Prostate gland (tissue), 2 donors: ENCODE measurements around the gene RNF180. TPM values are rescaled to one million over a fixed set of nuclear protein-coding genes. Genes with fewer than 3 reads are reported as not detected.

Experiments
- DNase-seq: peaks from one replicate; pipeline ENCODE4 v3.0.0-alpha.2; 2019; ENCODE audit warnings: low spot score
- H3K27ac ChIP-seq, 2 donors: fragments of 200-600 bp; sonication (generic); 2 replicates each; pipeline ENCODE4 v1.5.1; 2017 to 2019
- H3K27me3 ChIP-seq: fragments of 200-600 bp; sonication (generic); replicated peaks from 2 replicates; pipeline ENCODE4 v1.5.1; 2019; ENCODE audit not compliant: insufficient read depth
- H3K36me3 ChIP-seq, 2 donors: fragments of 200-600 bp; sonication (generic); 1 replicate in 1 of 2; 2 replicates in 1 of 2; pipeline versions ENCODE4 v1.5.1 to v1.8.1; 2017 to 2019
- H3K4me1 ChIP-seq: fragments of 200-600 bp; sonication (generic); replicated peaks from 2 replicates; pipeline ENCODE4 v1.5.1; 2019
- H3K4me3 ChIP-seq, 2 donors: fragments of 200-600 bp; sonication (generic); 2 replicates each; pipeline ENCODE4 v1.5.1; 2017 to 2019
- H3K9me3 ChIP-seq: fragments of 200-600 bp; sonication (generic); 2 replicates; pipeline ENCODE4 v1.5.1; 2017
- CTCF ChIP-seq, 4 experiments: fragments of 200-600 bp in 2 of 4; fragments of 450-650 bp in 2 of 4; sonication (generic) in 2 of 4; IDR thresholded peaks; 1 replicate in 3 of 4; 2 replicates in 1 of 4; pipeline ENCODE4 v1.5.1; 2016 to 2019; ENCODE audit warnings: antibody characterized with exemption in 4 of 4, mild to moderate bottlenecking in 2 of 4, moderate library complexity in 2 of 4
- POLR2A ChIP-seq: fragments of 450-650 bp; IDR thresholded peaks from one replicate; pipeline ENCODE4 v1.6.1; 2016; ENCODE audit warnings: antibody characterized with exemption, mild to moderate bottlenecking
- POLR2AphosphoS5 ChIP-seq: sonication (generic); formaldehyde crosslinking; IDR thresholded peaks from one replicate; pipeline ENCODE4 v1.6.1; 2017; ENCODE audit warnings: antibody characterized with exemption
- WGBS: methylation state at CpG from one replicate; pipeline ENCODE4 v1.1.5; 2018; 5-methylcytosine and 5-hydroxymethylcytosine counted together
- intact Hi-C: fragments of 100-400 bp; cut with DNase I; formaldehyde crosslinking; loops from one replicate; pipeline ENCODE4 v1.14.2; 2022
- total RNA-seq, 2 donors: library from RNA; depleted of rRNA; stranded (reverse); fragments of >200 nt; gene quantifications; one replicate each; pipeline ENCODE4 v1.1.0, GENCODE V29; 2016

Gene RNF180
- total RNA-seq, 2 donors from 2014 or later, result 15.1 to 18.0 TPM

DNA sequence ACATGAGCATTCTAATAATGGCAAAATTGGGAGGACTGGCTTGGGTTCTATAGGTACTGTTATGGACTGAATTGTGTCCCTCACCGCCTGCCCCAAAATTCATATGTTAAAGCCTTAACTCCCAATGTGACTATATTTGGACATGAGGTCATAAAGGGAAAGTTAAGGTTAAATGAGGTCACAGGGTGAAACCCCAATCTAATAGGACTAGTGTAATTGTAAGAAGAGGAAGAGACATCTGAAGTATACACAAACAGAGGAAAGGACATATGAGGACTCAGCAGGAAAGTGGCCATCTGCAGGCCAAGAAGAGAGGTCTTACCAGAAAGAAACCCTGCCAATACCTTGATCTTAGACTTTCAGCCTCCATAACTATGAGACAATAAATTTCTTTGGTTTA, 23.1 kb downstream of the RNF180 start:
- Histone ChIP-seq H3K27ac (no peak overlapping the region), H3K4me3 (no peak overlapping the region), H3K9me3 (no peaks in the 10 kb centered on the region), H3K4me1 (no peaks in the 10 kb centered on the region), H3K36me3 (no peaks in the 10 kb centered on the region), H3K27me3 (no peaks in the 10 kb centered on the region)
- no peak for TF ChIP-seq POLR2A
- no peak for TF ChIP-seq CTCF (IDR thresholded peaks at IDR 0.05)
- TF ChIP-seq POLR2AphosphoS5, result no peak
- DNase-seq, result no peak
- intact Hi-C loops, result no loop called here
- 94% methylated on average over 1 of the region's 1 CpG for WGBS

- no peak overlapping the region for H3K4me3 ChIP-seq
- H3K4me1 ChIP-seq, result no peaks in the 10 kb centered on the region
- no peaks in the 10 kb centered on the region for H3K27me3 ChIP-seq
- H3K36me3 ChIP-seq, result no peaks in the 10 kb centered on the region
- no peak overlapping the region for H3K27ac ChIP-seq
- DNase-seq, result no peak
- intact Hi-C loops, result no loop called here
- TF ChIP-seq POLR2A (no peak), POLR2AphosphoS5 (no peak), CTCF (IDR thresholded peaks at IDR 0.05) (no peak)
- 40% methylated on average over 2 of the region's 2 CpGs for WGBS
- no peaks in the 10 kb centered on the region for H3K9me3 ChIP-seq
These were observed 25.1 kb downstream of the RNF180 start for GRCh38 chr5:64190562-64191306.

DNA sequence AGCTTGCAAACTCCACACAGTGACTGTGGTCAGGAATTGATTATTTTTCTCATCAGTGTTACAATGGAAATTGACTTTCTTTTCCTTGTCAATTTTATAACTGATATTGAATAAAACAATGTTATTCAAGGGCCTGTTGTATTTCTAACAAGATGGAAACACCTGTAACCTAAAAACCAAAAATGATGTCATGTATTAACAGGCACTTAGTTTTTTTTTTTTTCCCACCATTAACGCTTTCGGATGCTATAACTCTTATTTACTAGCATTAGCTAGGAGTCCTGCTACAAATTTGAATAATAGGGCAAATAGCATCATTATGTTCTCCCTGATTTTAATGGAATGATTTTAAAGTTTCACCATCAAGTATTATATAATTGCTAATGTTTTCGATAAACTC, 30.3 kb downstream of the RNF180 start:
- WGBS, result 96% methylated on average over 3 of the region's 3 CpGs
- no peak for TF ChIP-seq POLR2AphosphoS5
- TF ChIP-seq POLR2A, result no peak
- TF ChIP-seq CTCF (IDR thresholded peaks at IDR 0.05), result no peak
- no peak overlapping the region for H3K27ac ChIP-seq
- no peaks in the 10 kb centered on the region for H3K4me1 ChIP-seq
- intact Hi-C loops, result no loop called here
- H3K4me3 ChIP-seq, result no peak overlapping the region
- no peak for DNase-seq
- no peaks in the 10 kb centered on the region for H3K9me3 ChIP-seq
- H3K27me3 ChIP-seq, result no peaks in the 10 kb centered on the region
- no peaks in the 10 kb centered on the region for H3K36me3 ChIP-seq

GRCh38 chr5:64199425-64199824, 33.8 kb downstream of the RNF180 start:
- Histone ChIP-seq H3K4me3 (no peak overlapping the region), H3K9me3 (no peaks in the 10 kb centered on the region), H3K4me1 (no peaks in the 10 kb centered on the region), H3K27me3 (no peaks in the 10 kb centered on the region), H3K36me3 (no peaks in the 10 kb centered on the region), H3K27ac (no peak overlapping the region)
- TF ChIP-seq POLR2A (no peak), CTCF (IDR thresholded peaks at IDR 0.05) (no peak), POLR2AphosphoS5 (no peak)
- intact Hi-C loops, result no loop called here
- DNase-seq, result no peak
- 58% methylated on average over 1 of the region's 1 CpG for WGBS

DNA sequence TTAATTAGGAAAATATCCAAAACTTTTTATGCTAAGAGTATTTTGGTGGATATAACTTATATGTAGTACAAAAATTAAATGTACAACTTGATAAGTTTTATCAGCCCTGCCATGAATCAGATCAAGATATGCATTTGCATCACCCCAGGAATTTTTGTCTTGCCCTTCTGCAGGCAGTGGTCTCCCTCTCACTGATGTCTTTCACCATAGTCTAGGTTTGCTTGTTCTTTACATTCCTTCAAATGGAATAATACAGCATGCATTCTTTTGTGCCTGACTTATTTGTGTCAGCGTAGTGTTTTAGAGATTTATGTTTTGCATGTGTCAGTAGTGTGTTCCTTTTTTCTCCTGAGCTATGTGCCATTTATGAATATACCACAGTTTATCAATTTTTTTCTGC, 36.4 kb downstream of the RNF180 start:
- DNase-seq, result no peak
- Histone ChIP-seq H3K9me3 (no peaks in the 10 kb centered on the region), H3K36me3 (no peaks in the 10 kb centered on the region), H3K4me3 (no peak overlapping the region), H3K27me3 (no peaks in the 10 kb centered on the region), H3K4me1 (no peaks in the 10 kb centered on the region), H3K27ac (no peak overlapping the region)
- TF ChIP-seq POLR2AphosphoS5 (no peak), CTCF (IDR thresholded peaks at IDR 0.05) (no peak), POLR2A (no peak)
- intact Hi-C loops, result no loop called here
- WGBS, result 88% methylated on average over 1 of the region's 1 CpG
